Activated CD4-positive, alpha-beta T cell treated with anti-CD3 and anti-CD28 coated beads, Interleukin-2, amount 50 U/mL, for 48 hours (primary cell): ENCODE measurements around the gene CYP11A1.
A peak's percentile ranks its signal among the peaks of the same experiment; 100 is the strongest.

ENCODE experiments used
- DNase-seq, 2 experiments: peaks; one replicate each; pipeline ENCODE4 v3.0.0-alpha.2; 2020

Gene CYP11A1

GRCh38 chr15:74343797-74344127 is 23.7 kb downstream of the CYP11A1 start:
- no peak for DNase-seq

GRCh38 chr15:74343127-74343796 is 24.2 kb downstream of the CYP11A1 start:
- no peak for DNase-seq

GRCh38 chr15:74340150-74340549 is 27.3 kb downstream of the CYP11A1 start:
- no peak for DNase-seq

GRCh38 chr15:74339371-74339770 is 28.1 kb downstream of the CYP11A1 start:
- DNase-seq = no peak

GRCh38 chr15:74338676-74339075 is 28.8 kb downstream of the CYP11A1 start:
- no peak for DNase-seq

- no peak for DNase-seq
These were observed 29.7 kb downstream of the CYP11A1 start for GRCh38 chr15:74337607-74338211.

GRCh38 chr15:74337146-74337545 is 30.3 kb downstream of the CYP11A1 start:
- no peak for DNase-seq

GRCh38 chr15:74336061-74337005 is 31.1 kb downstream of the CYP11A1 start:
- no peak for DNase-seq

- DNase-seq = no peak
These were observed 32.0 kb downstream of the CYP11A1 start for GRCh38 chr15:74335396-74335795.

- no peak for DNase-seq
These were observed 33.3 kb downstream of the CYP11A1 start for GRCh38 chr15:74334127-74334526.

GRCh38 chr15:74333662-74334061 is 33.8 kb downstream of the CYP11A1 start:
- DNase-seq = no peak

GRCh38 chr15:74333093-74333492 is 34.4 kb downstream of the CYP11A1 start:
- no peak for DNase-seq

GRCh38 chr15:74332611-74333010 is 34.8 kb downstream of the CYP11A1 start:
- no peak for DNase-seq

- no peak for DNase-seq
These were observed 35.4 kb downstream of the CYP11A1 start for GRCh38 chr15:74332011-74332410.

GRCh38 chr15:74330861-74331408 is 36.5 kb downstream of the CYP11A1 start:
- no peak for DNase-seq

- no peak for DNase-seq
These were observed 39.0 kb downstream of the CYP11A1 start for GRCh38 chr15:74328331-74329056.

GRCh38 chr15:74327756-74328155 is 39.7 kb downstream of the CYP11A1 start:
- no peak for DNase-seq

GRCh38 chr15:74326746-74327145 is 40.7 kb downstream of the CYP11A1 start:
- no peak for DNase-seq

- DNase-seq = no peak
These were observed 42.7 kb downstream of the CYP11A1 start for GRCh38 chr15:74324714-74325113.

GRCh38 chr15:74322558-74323180 is 44.8 kb downstream of the CYP11A1 start:
- DNase-seq = peak; percentile 66 to 73

- peak; percentile 53 to 56 for DNase-seq
These were observed 46.8 kb downstream of the CYP11A1 start for GRCh38 chr15:74320352-74321247.
